Mucosa of descending colon (tissue), 3 donors: Measurements from ENCODE around the gene FGFBP1. TPM values are rescaled to one million over a fixed set of nuclear protein-coding genes. Genes with fewer than 3 reads are reported as not detected.

Source experiments
- ATAC-seq: fragments of 200-7000 bp; cut with Tn5 transposase; one replicate; pipeline ENCODE4 v1.9.1; 2020; ENCODE audit warnings: mild to moderate bottlenecking, moderate library complexity
- DNase-seq, 3 donors: peaks; one replicate each; pipeline ENCODE4 v3.0.0-alpha.2; 2020
- H3K36me3 ChIP-seq: fragments of 200-600 bp; one replicate; pipeline ENCODE4 v1.8.0; 2021; ENCODE audit warnings: low read depth, mild to moderate bottlenecking
- H3K4me1 ChIP-seq: fragments of 200-600 bp; one replicate; pipeline ENCODE4 v1.8.0; 2021; ENCODE audit warnings: low read depth, mild to moderate bottlenecking
- H3K4me3 ChIP-seq: fragments of 200-600 bp; one replicate; pipeline ENCODE4 v1.8.0; 2021; ENCODE audit warnings: mild to moderate bottlenecking
- H3K9me3 ChIP-seq: fragments of 200-600 bp; one replicate; pipeline ENCODE4 v1.8.0; 2021; ENCODE audit warnings: mild to moderate bottlenecking
- CTCF ChIP-seq: fragments of 200-600 bp; IDR thresholded peaks from one replicate; pipeline ENCODE4 v1.8.0; 2022; ENCODE audit warnings: antibody characterized with exemption, mild to moderate bottlenecking
- intact Hi-C, 2 donors: fragments of 100-400 bp; cut with DNase I in 1 of 2; cut with micrococcal nuclease in 1 of 2; formaldehyde crosslinking; loops; one replicate each; pipeline versions ENCODE4 v1.11.0 to v1.11.1; 2022; cut with DNase I, micrococcal nuclease
- total RNA-seq, 3 donors: library from RNA; stranded (reverse); fragmentation: NEBNext Ultra II Directional in 2 of 3; extraction: Animal tissue kit (Norgen Biotek cat#: 25700) in 2 of 3; gene quantifications; one replicate each; pipeline versions ENCODE4 v1.2.1 to v1.2.4, GENCODE V29; 2021 to 2023
- donor health status: DM: no; HTN: no; CAD: no; lungs with moderate emphysema.
- donor health status: DM: no; HTN: no; CAD: no.
- donor health status: DM: no; HTN: yes; CAD: no.

The FGFBP1 gene
- total RNA-seq, 3 donors from 2014 or later = 10.8 to 39.4 (median 34.7) TPM

GRCh38 chr4:15888515-15888914 is 50.0 kb downstream of the FGFBP1 start:
- Histone ChIP-seq H3K9me3 (no peaks in the 10 kb centered on the region), H3K4me1 (peaks cover 9% of the 10 kb centered on the region), H3K36me3 (no peaks in the 10 kb centered on the region), H3K4me3 (no peak overlapping the region)
- no peak for ATAC-seq
- intact Hi-C loops = loop anchor here in 1 of 2 donors (10.0 kb wide), 1 partner anchor 116 kb away; no protein-coding TSS in a partner anchor
- TF ChIP-seq CTCF = no peak
- no peak for DNase-seq

Other genes with a start within 250 kb of the FGFBP1 start
- gene BST1, start 235.7 kb downstream of the FGFBP1 start, total RNA-seq = 10 to 100 TPM in 1 of 3 donors, 1 to 10 TPM in 2; 4.7 to 14.6 (median 6.9) TPM
- gene CD38, start 160.4 kb downstream of the FGFBP1 start, total RNA-seq = 1 to 10 TPM; 1.8 to 6.2 (median 3.8) TPM
- 1 to 10 TPM in 1 of 3 donors, not detected in 2; 4.0 TPM for gene FGFBP2, start 24.4 kb upstream of the FGFBP1 start, total RNA-seq
- 100 to 1,000 TPM in 1 of 3 donors, 10 to 100 TPM in 2; 52.0 to 136 (median 69.6) TPM for gene PROM1, start 145.3 kb upstream of the FGFBP1 start, total RNA-seq